GM19239 (cell line): ENCODE measurements around the gene BSN.
"Not testable (repeated sequence)": the region's sequence is repeated elsewhere in the genome, so short reads cannot be mapped to it uniquely, and the experiment has no call there.

Source experiments
- DNase-seq: peaks from one replicate; pipeline ENCODE4 v3.0.0; 2011; ENCODE audit warnings: low spot score; ENCODE audit not compliant: insufficient read length
- FAIRE-seq: peaks from 2 replicates; lab custom pipeline; 2011; peaks lifted over from hg19 to GRCh38; lab: Jason Lieb, UNC

BSN gene

DNA sequence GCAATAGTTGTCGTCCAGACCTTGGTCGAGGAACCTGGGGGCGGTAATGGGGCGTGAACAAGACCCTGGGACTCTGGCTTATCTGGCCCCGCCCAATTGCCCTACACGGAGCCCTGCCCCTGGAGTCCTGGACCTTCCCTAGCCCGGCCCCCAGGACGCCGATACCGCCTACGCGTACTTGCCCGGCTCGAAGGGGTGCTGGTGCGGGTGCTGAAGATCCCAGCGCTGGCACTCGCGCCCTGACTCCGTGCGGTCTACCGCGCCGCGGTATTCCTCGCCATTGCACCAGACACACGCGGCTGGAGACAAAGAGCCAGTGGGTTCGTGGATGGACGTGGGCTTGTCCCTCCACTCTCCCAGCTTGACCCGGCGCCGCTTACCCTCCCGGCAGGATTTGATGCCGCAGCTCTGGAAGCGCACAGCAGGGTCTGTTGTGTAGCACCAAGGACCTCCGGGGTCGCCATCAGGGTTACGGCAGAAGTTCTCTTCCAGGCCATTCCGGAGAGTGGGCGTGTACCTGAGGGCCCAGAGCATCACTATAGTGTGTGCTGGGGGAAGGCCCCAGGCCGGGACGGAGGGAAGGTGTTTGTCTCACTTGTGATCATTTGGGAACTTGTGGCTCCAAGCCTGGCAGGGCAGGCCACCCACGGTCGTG, 132.6 kb downstream of the BSN start:
- not testable (repeated sequence) for DNase-seq

GRCh38 chr3:49687424-49687795, 133.1 kb downstream of the BSN start:
- DNase-seq, result not testable (repeated sequence)

More for the DNA sequence above, 132.6 kb downstream of the BSN start:
- FAIRE-seq, result not testable (repeated sequence)

GRCh38 chr3:49688338-49689045, 134.2 kb downstream of the BSN start:
- not testable (repeated sequence) for FAIRE-seq

More at GRCh38 chr3:49687424-49687795, 133.1 kb downstream of the BSN start:
- FAIRE-seq, result not testable (repeated sequence)

GRCh38 chr3:49689046-49689907, 135.0 kb downstream of the BSN start, which contains the start of the genes MST1 and RNF123:
Gene MST1, minus strand, starts transcription at chr3:49689474. Its CDS starts 783 bp downstream, at chr3:49688691.
Gene RNF123, plus strand, starts transcription at chr3:49689557. Its CDS starts 1,609 bp downstream, at chr3:49691166.
- DNase-seq (peak; percentile 93), FAIRE-seq (peak; percentile 47)

More at GRCh38 chr3:49688338-49689045, 134.2 kb downstream of the BSN start:
- not testable (repeated sequence) for DNase-seq

DNA sequence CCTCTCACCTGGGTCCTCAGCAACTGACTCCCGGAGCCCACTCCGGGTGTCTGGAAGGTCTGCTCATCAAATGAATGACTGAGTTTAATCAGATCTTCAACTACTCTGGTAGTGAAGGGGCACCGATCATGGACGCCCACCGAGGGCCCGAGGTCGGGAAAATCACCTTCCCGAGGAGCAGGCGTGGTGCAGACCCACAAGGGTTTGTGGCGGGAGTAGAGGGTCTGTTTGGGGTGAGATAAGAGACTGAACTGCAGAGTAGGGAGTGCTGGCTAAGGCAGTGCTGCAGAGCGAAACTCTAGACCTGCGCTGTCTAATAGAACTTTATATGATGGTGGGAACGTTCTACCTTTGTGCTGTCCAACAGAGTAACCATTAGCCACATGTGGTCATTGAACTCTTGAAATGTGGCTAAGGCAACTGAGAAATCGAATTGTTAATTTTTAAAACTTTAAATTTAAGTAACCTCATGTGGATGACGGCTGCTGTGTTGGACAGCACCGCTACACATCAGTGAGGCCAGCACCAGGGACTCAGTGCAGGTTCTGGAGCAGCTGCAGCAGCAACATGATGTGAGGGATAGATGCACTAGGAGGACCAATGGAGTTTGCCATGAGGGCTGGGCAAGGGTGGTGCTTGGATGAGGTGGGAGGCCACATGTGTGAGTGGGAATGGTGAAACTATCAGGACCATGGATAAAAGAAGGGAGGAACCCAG, 135.8 kb downstream of the BSN start:
- DNase-seq, FAIRE-seq: not testable (repeated sequence)

- DNase-seq, FAIRE-seq: not testable (repeated sequence)
Measured at GRCh38 chr3:49690856-49691255, 136.6 kb downstream of the BSN start.

DNA sequence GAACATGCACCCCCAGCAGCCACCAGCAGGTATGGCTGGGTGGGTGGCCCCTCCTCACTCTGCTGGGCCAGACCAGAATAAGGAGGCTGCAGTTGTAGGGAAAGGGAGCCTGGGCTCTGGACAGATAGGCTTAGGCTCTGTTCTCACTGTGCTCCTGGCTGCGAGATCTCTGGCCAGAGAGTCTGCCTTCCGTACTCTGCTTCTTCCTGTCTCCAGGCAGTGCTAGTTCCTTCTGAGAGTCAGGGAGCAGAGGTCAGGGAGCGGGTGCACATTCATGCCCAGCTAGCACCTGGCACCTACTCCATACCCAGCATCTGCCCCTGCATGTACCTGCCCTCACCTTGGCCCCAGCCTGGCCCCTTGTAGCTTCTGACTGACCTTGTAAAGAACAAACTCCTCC, 137.2 kb downstream of the BSN start:
- FAIRE-seq, DNase-seq: not testable (repeated sequence)

- FAIRE-seq, DNase-seq: not testable (repeated sequence)
Measured at GRCh38 chr3:49694409-49695070, 140.3 kb downstream of the BSN start.

GRCh38 chr3:49695350-49696015, 141.2 kb downstream of the BSN start:
- DNase-seq, FAIRE-seq: not testable (repeated sequence)

DNA sequence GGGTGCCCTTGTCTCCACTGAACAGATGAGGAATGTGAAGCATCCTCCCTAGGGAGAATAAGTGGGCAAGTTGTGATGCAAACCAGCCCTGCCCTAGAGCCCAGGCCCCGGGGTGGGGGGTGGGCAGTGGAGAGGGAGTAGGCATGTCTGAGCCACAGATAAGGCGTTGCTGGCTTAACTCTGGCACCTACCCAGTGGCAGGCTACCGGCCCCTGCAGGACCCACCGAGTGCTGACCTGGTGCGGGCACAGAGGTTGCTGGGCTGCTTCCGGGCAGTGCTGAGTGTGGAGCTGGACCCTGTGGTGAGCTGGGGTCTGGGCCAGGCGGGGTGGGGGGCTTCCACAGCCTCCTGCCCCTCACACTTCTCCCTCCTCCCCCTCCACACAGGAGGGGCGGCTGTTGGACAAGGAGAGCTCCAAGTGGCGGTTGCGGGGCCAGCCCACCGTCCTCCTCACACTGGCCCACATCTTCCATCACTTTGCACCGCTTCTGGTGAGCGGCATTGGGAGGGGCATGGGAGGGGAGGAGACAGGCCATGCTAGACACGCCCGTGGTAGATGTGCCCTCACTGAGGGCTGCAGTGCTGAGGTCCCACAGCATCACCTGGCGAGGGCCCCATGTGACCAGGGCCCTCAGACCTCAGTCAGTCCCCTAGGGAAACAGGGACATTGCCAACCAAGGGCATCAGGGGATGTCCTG, 145.2 kb downstream of the BSN start:
- no peak for DNase-seq
- FAIRE-seq, result no peak

- FAIRE-seq (no peak), DNase-seq (no peak)
Measured at GRCh38 chr3:49700014-49700413, 145.7 kb downstream of the BSN start.

DNA sequence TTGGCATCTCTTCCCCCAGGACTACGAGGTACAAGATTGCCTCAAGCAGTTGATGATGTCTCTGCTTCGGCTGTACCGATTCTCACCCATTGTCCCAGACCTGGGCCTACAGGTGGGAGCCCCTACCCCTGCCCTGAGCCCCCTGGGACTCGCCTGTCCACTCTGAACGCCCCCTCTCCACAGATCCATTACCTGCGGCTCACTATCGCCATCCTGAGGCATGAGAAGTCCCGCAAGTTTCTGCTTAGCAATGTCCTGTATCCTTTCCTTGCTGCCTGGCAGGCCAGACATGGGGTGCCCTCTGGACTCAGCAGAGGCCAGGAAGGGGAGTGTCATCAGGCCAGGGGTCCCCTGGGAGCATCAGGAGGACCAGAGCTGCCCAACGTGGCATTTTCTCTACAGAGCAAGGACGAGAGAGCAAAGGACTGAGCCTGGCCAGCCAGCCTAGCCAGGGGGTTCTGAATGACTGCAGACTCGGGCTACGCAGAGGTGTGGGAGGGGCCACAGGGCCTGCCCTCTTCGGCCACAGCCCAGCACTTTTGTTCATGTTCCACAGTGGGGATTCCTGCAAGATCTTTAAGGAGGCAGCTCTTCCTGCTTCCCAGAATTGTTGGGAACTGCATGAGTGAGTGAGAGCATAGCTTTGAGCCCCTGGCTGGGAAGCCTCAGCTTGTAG, 146.3 kb downstream of the BSN start:
- DNase-seq (no peak), FAIRE-seq (no peak)

GRCh38 chr3:49701388-49702077, 147.3 kb downstream of the BSN start:
- DNase-seq, result no peak
- no peak for FAIRE-seq

- DNase-seq (no peak), FAIRE-seq (no peak)
Measured at GRCh38 chr3:49702672-49703071, 148.4 kb downstream of the BSN start.

GRCh38 chr3:49703443-49703927, 149.2 kb downstream of the BSN start:
- FAIRE-seq, result peak; percentile 86
- DNase-seq, result peak; percentile 90

GRCh38 chr3:49703956-49704355, 149.7 kb downstream of the BSN start:
- FAIRE-seq, result no peak
- no peak for DNase-seq

GRCh38 chr3:49704629-49705028, 150.4 kb downstream of the BSN start:
- DNase-seq, result no peak

More at GRCh38 chr3:49704629-49705028, 150.4 kb downstream of the BSN start:
- FAIRE-seq, result no peak
